ENCODE measurements around the gene ARL5C. TPM values are rescaled to one million over a fixed set of nuclear protein-coding genes. Genes with fewer than 3 reads are reported as not detected.
A peak's percentile ranks its signal among the peaks of the same experiment; 100 is the strongest.

ARL5C gene
- total RNA-seq, 6 experiments from 2014 or later, result not detected

DNA sequence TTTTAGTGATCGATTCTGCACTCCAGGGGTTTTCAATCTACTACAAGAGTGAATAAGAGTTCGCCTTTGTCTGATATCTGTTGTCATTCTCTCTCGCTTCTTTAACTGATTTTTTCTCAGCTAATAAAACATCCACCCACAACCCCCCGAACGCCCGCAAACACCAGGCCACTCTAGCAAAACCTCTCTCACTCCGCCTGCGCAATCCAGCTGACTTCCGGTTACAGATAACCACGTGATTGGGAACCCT is 33.8 kb upstream of the ARL5C start:
- 0% methylated on average over 10 of the region's 10 CpGs for WGBS (ENCODE audit: insufficient coverage, low coverage, low lambda C conversion rate, missing lambda C conversion rate)
- intact Hi-C loops (cut with DNase I), result no loop called here
- H3K36me3 ChIP-seq, result peaks cover 8 to 37% (median 28%) of the 10 kb centered on the region in 4 donors
- peaks cover 0 to 28% (median 3%) of the 10 kb centered on the region in 4 donors for H3K4me1 ChIP-seq
- DNase-seq (peak; percentile 83 to 92 (median 89)), ATAC-seq (peak; percentile 80 to 90 (median 87))
- H3K4me3 ChIP-seq, result peak overlapping the region; percentile 93 to 99 (median 96)
- no peaks in the 10 kb centered on the region for H3K27me3 ChIP-seq
- peak; percentile 55 for TF ChIP-seq POLR2A (IDR thresholded peaks at IDR 0.05)
- TF ChIP-seq, protein P1, sequence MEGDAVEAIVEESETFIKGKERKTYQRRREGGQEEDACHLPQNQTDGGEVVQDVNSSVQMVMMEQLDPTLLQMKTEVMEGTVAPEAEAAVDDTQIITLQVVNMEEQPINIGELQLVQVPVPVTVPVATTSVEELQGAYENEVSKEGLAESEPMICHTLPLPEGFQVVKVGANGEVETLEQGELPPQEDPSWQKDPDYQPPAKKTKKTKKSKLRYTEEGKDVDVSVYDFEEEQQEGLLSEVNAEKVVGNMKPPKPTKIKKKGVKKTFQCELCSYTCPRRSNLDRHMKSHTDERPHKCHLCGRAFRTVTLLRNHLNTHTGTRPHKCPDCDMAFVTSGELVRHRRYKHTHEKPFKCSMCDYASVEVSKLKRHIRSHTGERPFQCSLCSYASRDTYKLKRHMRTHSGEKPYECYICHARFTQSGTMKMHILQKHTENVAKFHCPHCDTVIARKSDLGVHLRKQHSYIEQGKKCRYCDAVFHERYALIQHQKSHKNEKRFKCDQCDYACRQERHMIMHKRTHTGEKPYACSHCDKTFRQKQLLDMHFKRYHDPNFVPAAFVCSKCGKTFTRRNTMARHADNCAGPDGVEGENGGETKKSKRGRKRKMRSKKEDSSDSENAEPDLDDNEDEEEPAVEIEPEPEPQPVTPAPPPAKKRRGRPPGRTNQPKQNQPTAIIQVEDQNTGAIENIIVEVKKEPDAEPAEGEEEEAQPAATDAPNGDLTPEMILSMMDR (IDR thresholded peaks at IDR 0.05), result no peak
- peak overlapping the region; percentile 96 to 99 (median 99) for H3K27ac ChIP-seq
- no peaks in the 10 kb centered on the region for H3K9me3 ChIP-seq

DNA sequence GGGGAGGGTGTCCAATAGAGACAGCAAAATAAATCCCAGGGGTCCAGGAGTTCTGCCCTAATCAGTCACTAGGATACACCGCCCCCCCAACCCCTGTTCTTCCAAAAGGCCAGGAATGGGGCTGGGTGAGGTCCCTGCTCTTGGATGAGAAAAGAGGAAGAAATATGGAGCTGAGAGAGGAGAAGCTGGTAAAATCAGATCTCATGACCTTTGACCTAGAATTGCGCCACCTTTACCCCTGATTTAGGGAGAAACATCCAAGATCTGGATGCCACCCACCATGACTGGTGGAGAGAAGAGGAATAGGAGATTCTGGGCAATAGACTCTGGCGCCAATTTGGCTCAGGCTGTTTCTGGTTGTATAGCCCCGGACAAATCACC is 32.2 kb upstream of the ARL5C start:
- 70% methylated on average over 3 of the region's 4 CpGs for WGBS (ENCODE audit: insufficient coverage, low coverage, low lambda C conversion rate, missing lambda C conversion rate)
- ATAC-seq (no peak), DNase-seq (no peak)
- TF ChIP-seq, protein P1 (IDR thresholded peaks at IDR 0.05), result no peak
- no peak for TF ChIP-seq POLR2A (IDR thresholded peaks at IDR 0.05)
- Histone ChIP-seq H3K4me3 (no peak overlapping the region), H3K27me3 (no peaks in the 10 kb centered on the region), H3K27ac (no peak overlapping the region), H3K9me3 (no peaks in the 10 kb centered on the region), H3K4me1 (peaks cover 0 to 28% (median 3%) of the 10 kb centered on the region in 4 donors), H3K36me3 (peaks cover 8 to 21% (median 15%) of the 10 kb centered on the region in 4 donors)
- intact Hi-C loops (cut with DNase I), result no loop called here

DNA sequence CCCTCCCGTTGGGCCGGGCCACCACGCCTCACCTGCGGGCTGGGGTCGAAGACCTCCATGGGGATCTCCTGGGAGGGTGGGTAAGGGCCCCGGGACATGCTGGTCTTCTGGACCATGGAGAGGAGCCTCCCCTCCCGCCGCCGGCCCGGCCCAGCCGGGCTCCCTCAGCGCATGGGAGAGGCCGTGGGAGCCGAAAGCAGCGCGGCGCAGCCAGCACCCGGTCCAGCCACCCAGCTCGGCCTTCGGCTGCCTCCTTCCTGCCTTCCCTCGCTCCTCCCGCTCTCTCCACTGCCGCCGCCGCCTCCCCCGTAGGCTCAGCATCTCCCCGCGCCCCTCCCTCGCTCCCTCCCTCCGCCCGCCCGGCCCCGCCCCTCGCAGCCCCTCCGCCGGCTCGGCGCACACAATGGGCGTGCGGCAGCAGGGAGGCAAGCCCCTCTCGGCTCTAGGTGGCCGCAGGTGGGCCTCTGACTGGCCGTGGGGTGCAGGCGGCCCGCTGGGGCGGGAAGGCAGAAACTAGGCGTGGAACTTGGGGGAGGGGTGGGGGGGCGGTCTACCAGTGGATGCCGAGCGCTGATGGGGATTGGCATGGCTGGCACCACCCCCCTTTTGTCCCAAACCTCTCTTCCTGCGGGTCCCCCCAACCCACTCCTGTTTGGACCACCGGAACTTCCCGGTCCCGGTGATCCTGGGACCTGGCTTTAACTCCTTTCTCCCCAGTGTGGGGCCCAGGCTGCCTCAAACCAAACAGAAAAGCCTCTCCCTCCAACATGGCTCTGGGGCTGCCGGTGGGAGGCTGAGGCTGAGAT is 31.6 kb upstream of the ARL5C start, which contains the start of gene CACNB1:
Gene CACNB1 (minus strand): TSS at position 290 of the 806 bp plus-strand sequence. CDS start 174 bp downstream, at position 116.
- Histone ChIP-seq H3K27ac (no peak within 1 kb of the TSS), H3K27me3 (no peaks in the 10 kb centered on the region), H3K4me1 (peaks cover 0 to 28% (median 3%) of the 10 kb centered on the region in 4 donors), H3K4me3 (peak within 1 kb of the TSS; percentile 50 to 59 (median 52)), H3K9me3 (no peaks in the 10 kb centered on the region), H3K36me3 (peaks cover 5 to 15% (median 10%) of the 10 kb centered on the region in 4 donors)
- WGBS (ENCODE audit: insufficient coverage, low coverage, low lambda C conversion rate, missing lambda C conversion rate), result 0% methylated on average over 13 of the region's 55 CpGs
- intact Hi-C loops (cut with DNase I), result no loop called here
- TF ChIP-seq POLR2A (IDR thresholded peaks at IDR 0.05), result peak; percentile 11
- TF ChIP-seq, protein P1 (IDR thresholded peaks at IDR 0.05), result no peak
- peak; percentile 39 to 57 (median 50) for ATAC-seq
- DNase-seq, result peak; percentile 63 to 74 (median 68)

DNA sequence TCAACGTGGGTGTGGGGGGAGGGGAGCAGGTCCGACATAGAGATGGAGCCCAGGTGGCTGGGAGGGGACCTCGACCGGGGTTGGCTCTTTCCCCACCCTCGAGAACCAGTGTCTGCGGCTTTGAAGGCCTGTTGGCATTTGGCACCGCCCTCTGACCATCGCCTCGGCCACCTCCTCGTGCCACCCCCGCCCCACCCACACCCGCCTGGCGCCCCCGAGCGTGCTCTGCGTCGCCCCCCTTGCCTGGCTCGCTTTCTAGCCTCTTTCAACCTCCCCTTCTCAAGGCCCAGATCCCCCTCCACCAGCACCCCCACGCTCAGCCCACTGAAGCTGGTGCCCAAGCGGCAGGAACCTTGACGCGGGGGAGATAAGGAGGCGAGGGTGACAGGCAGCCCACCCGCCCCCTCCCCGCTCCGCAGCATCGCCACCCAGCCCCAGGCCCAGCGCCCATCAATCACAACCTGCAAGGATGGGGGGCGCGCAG is 30.9 kb upstream of the ARL5C start:
- 3% methylated on average over 14 of the region's 30 CpGs for WGBS (ENCODE audit: insufficient coverage, low coverage, low lambda C conversion rate, missing lambda C conversion rate)
- H3K4me3 ChIP-seq, result peak overlapping the region; percentile 50 to 59 (median 52)
- no peak for TF ChIP-seq POLR2A (IDR thresholded peaks at IDR 0.05)
- TF ChIP-seq, protein P1 (IDR thresholded peaks at IDR 0.05), result no peak
- H3K9me3 ChIP-seq, result no peaks in the 10 kb centered on the region
- intact Hi-C loops (cut with DNase I), result no loop called here
- H3K27me3 ChIP-seq, result no peaks in the 10 kb centered on the region
- ATAC-seq (no peak), DNase-seq (no peak)
- H3K4me1 ChIP-seq, result peaks cover 0 to 26% (median 3%) of the 10 kb centered on the region in 4 donors
- H3K36me3 ChIP-seq, result peaks cover 0 to 8% (median 4%) of the 10 kb centered on the region in 4 donors
- no peak overlapping the region for H3K27ac ChIP-seq
